K562 (cell line): Measurements from ENCODE around the gene KMT2D. TPM values are rescaled to one million over a fixed set of nuclear protein-coding genes. Genes with fewer than 3 reads are reported as not detected.

Experiments used
- ATAC-seq: fragments of 200-7000 bp; cut with Tn5 transposase; 3 replicates; pipeline ENCODE4 v1.9.1; 2020; ENCODE audit warnings: moderate library complexity
- BruUV-seq: library from RNA; stranded (reverse); fragments of 400-500 nt; replicated peaks from 2 replicates; lab custom pipeline; 2021; lab: Mats Ljungman, UMichigan
- CTCF ChIA-PET: fragments of 300-600 bp; formaldehyde crosslinking; extraction: SDS; loops from one replicate; lab custom pipeline; 2021; ENCODE audit warnings: low intra/inter-chr PET ratio; lab: Yijun Ruan, JAX
- POLR2A ChIA-PET: fragments of 300-600, 350-650 bp; sonication (Branson Sonifier 250); formaldehyde crosslinking; extraction: SDS; loops from one replicate; lab custom pipeline; 2021; ENCODE audit warnings: antibody characterized with exemption, inconsistent platforms; lab: Yijun Ruan, JAX
- DNase-seq, 4 experiments: peaks; one replicate each; pipeline versions ENCODE4 v3.0.0 to v3.0.0-alpha.2; 2011 to 2018; ENCODE audit warnings: low spot score in 3 of 4, mixed read lengths in 3 of 4; ENCODE audit errors: extremely low read depth in 1 of 4
- FAIRE-seq: peaks from 2 replicates; lab custom pipeline; 2011; peaks lifted over from hg19 to GRCh38; lab: Jason Lieb, UNC
- H2AFZ ChIP-seq: 2 replicates; pipeline ENCODE4 v1.6.0; 2011; ENCODE audit warnings: low read depth, low read length, control low read depth, inconsistent platforms
- H3K27ac ChIP-seq: fragments of 200-600 bp; 3 replicates; pipeline ENCODE4 v1.8.0; 2011; ENCODE audit warnings: low read depth, mild to moderate bottlenecking, control low read depth, inconsistent platforms, low read length, moderate library complexity, mixed read lengths; ENCODE audit errors: extremely low read depth
- H3K27me3 ChIP-seq, 2 experiments: fragments of 300-600 bp in 1 of 2; 2 replicates in 1 of 2; 3 replicates in 1 of 2; pipeline versions ENCODE4 v1.6.0 to v1.8.0; 2011; ENCODE audit warnings: inconsistent platforms in 2 of 2, low read length in 2 of 2, mild to moderate bottlenecking in 1 of 2, mixed read lengths in 1 of 2, moderate library complexity in 1 of 2; ENCODE audit not compliant: control insufficient read depth in 2 of 2, insufficient read depth in 2 of 2
- H3K36me3 ChIP-seq: fragments of 300-600 bp; 3 replicates; pipeline ENCODE4 v1.8.0; 2011; ENCODE audit warnings: mild to moderate bottlenecking, low read length, inconsistent platforms; ENCODE audit not compliant: control insufficient read depth, insufficient read depth
- H3K4me1 ChIP-seq, 2 experiments: fragments of 200-600 bp in 1 of 2; replicated peaks in 1 of 2; 2 replicates in 1 of 2; 3 replicates in 1 of 2; pipeline versions ENCODE4 v1.5.1 to v1.8.0; 2011; ENCODE audit warnings: inconsistent platforms in 2 of 2, low read length in 2 of 2, mild to moderate bottlenecking in 1 of 2, mixed read lengths in 1 of 2, moderate library complexity in 1 of 2; ENCODE audit not compliant: control insufficient read depth in 2 of 2, insufficient read depth in 2 of 2
- H3K4me2 ChIP-seq: 2 replicates; pipeline ENCODE4 v1.6.1; 2011; ENCODE audit warnings: low read length, control low read depth, inconsistent platforms, mixed read lengths; ENCODE audit not compliant: insufficient read depth
- H3K4me3 ChIP-seq: fragments of 200-600 bp; sonication (generic), shearing (Covaris generic); 2 replicates; pipeline ENCODE4 v1.5.1; 2016; ENCODE audit warnings: control low read depth, inconsistent platforms
- H3K79me2 ChIP-seq: fragments of 200-600 bp; 3 replicates; pipeline ENCODE4 v1.8.0; 2011; ENCODE audit warnings: low read length, inconsistent platforms; ENCODE audit not compliant: control insufficient read depth, insufficient read depth
- H3K9ac ChIP-seq, 2 experiments: 2 replicates each; pipeline versions ENCODE4 v1.6.0 to v1.6.1; 2011; ENCODE audit warnings: low read depth in 2 of 2, low read length in 2 of 2, control low read depth in 1 of 2, inconsistent platforms in 1 of 2, mild to moderate bottlenecking in 1 of 2, mixed read lengths in 1 of 2; ENCODE audit not compliant: insufficient read depth in 1 of 2
- H3K9me1 ChIP-seq: one replicate; pipeline ENCODE4 v1.6.0; 2011; ENCODE audit warnings: inconsistent platforms, mild to moderate bottlenecking, low read length, moderate library complexity; ENCODE audit not compliant: control insufficient read depth, insufficient read depth
- H3K9me3 ChIP-seq: replicated peaks from 2 replicates; pipeline ENCODE4 v1.5.1; 2011; ENCODE audit warnings: low read depth, low read length, inconsistent platforms; ENCODE audit not compliant: control insufficient read depth, insufficient read depth
- H4K20me1 ChIP-seq: replicated peaks from 2 replicates; pipeline ENCODE4 v1.6.1; 2011; ENCODE audit warnings: low read length, inconsistent platforms, mixed read lengths; ENCODE audit not compliant: control insufficient read depth, insufficient read depth
- CBFA2T2 ChIP-seq: fragments of 450-650 bp; conservative IDR thresholded peaks from 2 replicates; pipeline ENCODE4 v1.6.1; 2017; ENCODE audit warnings: mild to moderate bottlenecking
- CXXC5 ChIP-seq: fragments of 250-450 bp; sonication (Bioruptor Pico); IDR thresholded peaks from 2 replicates; pipeline ENCODE4 v1.8.0; 2022; ENCODE audit warnings: inconsistent platforms, mild to moderate bottlenecking, moderate library complexity
- RCOR1 ChIP-seq, 2 experiments: IDR thresholded peaks; 2 replicates each; pipeline ENCODE4 v1.6.1; 2012; ENCODE audit warnings: low read depth in 2 of 2, low read length in 2 of 2, borderline replicate concordance in 1 of 2, improper control_type of control experiment in 1 of 2
- SAFB2 ChIP-seq: fragments of 200-400 bp; formaldehyde crosslinking; IDR thresholded peaks from 2 replicates; pipeline ENCODE4 v1.6.1; 2018; ENCODE audit warnings: borderline replicate concordance, low read length, low read depth, moderate library complexity; ENCODE audit not compliant: severe bottlenecking
- SMARCC2 ChIP-seq: fragments of 450-650 bp; IDR thresholded peaks from 2 replicates; pipeline ENCODE4 v1.6.1; 2017; ENCODE audit warnings: antibody characterized with exemption, moderate library complexity, mild to moderate bottlenecking, low read depth
- ZC3H4 ChIP-seq: sonication (generic); formaldehyde crosslinking; IDR thresholded peaks from 2 replicates; pipeline ENCODE4 v1.9.0; 2021; ENCODE audit warnings: missing genetic modification reagents, borderline replicate concordance
- WGBS: fragments of 100-300 bp; shearing (Covaris generic); methylation state at CpG from one replicate; pipeline ENCODE4 v1.1.6; 2016; ENCODE audit warnings: low coverage, mixed read lengths; ENCODE audit not compliant: insufficient coverage; ENCODE audit errors: missing lambda C conversion rate; 5-methylcytosine and 5-hydroxymethylcytosine counted together
- in situ Hi-C: fragments of 300-500 bp; cut with MboI; formaldehyde crosslinking; loops from 4 replicates; pipeline ENCODE4 v1.15.0; 2018; ENCODE audit warnings: inconsistent platforms, mixed read lengths
- intact Hi-C: fragments of 100-400 bp; cut with micrococcal nuclease; formaldehyde crosslinking; loops from 2 replicates; pipeline ENCODE4 v1.14.2; 2022
- polyA plus RNA-seq, 8 experiments: library from polyadenylated mRNA; depleted of rRNA in 4 of 8; stranded (reverse) in 5 of 8; unstranded in 3 of 8; fragments of >200 nt; fragmentation: Nextera tagmentation in 2 of 8; fragmentation: Illumina TruSeq in 1 of 8; extraction: Ambion mirVana in 2 of 8; extraction: Trizol in 1 of 8; gene quantifications; 2 replicates each; pipeline versions ENCODE4 v1.2.1 to v1.2.3, GENCODE V29; 2011 to 2014; ENCODE audit warnings: inconsistent platforms in 1 of 8, missing spikeins in 1 of 8
- total RNA-seq, 7 experiments: library from RNA; depleted of rRNA in 6 of 7; stranded (reverse); fragments of >200 nt in 6 of 7; fragmentation: Illumina TruSeq in 2 of 7; extraction: Trizol in 2 of 7; gene quantifications; 2 replicates each; pipeline versions ENCODE4 v1.2.1 to v1.2.3, GENCODE V29; 2011 to 2021; ENCODE audit warnings: low replicate concordance in 1 of 7
- TF ChIP-seq, protein P1 (sequence below): fragments of 450-650 bp; IDR thresholded peaks from 2 replicates; pipeline ENCODE4 v1.6.1; 2016; ENCODE audit warnings: antibody characterized with exemption
- TF ChIP-seq, protein P2 (sequence below): fragments of 200-800 bp; sonication (Bioruptor generic); IDR thresholded peaks from 2 replicates; pipeline ENCODE4 v1.6.1; 2017; ENCODE audit warnings: missing genetic modification characterization, missing compliant biosample characterization
- TF ChIP-seq, protein P3 (sequence below), 2 experiments: fragments of 250-450 bp in 1 of 2; fragments of 450-650 bp in 1 of 2; sonication (Bioruptor Pico) in 1 of 2; IDR thresholded peaks; 2 replicates each; pipeline versions ENCODE4 v1.6.1 to v1.8.0; 2016 to 2021; ENCODE audit warnings: mild to moderate bottlenecking in 2 of 2, moderate library complexity in 2 of 2, missing compliant biosample characterization in 1 of 2, missing genetic modification characterization in 1 of 2

The KMT2D gene
- total and polyA plus RNA-seq, 9 of the 15 experiments (the other 6 are each of a cell fraction or from before 2014, with no cell fraction given) = 0.22 to 93.7 (median 13.7) TPM

DNA sequence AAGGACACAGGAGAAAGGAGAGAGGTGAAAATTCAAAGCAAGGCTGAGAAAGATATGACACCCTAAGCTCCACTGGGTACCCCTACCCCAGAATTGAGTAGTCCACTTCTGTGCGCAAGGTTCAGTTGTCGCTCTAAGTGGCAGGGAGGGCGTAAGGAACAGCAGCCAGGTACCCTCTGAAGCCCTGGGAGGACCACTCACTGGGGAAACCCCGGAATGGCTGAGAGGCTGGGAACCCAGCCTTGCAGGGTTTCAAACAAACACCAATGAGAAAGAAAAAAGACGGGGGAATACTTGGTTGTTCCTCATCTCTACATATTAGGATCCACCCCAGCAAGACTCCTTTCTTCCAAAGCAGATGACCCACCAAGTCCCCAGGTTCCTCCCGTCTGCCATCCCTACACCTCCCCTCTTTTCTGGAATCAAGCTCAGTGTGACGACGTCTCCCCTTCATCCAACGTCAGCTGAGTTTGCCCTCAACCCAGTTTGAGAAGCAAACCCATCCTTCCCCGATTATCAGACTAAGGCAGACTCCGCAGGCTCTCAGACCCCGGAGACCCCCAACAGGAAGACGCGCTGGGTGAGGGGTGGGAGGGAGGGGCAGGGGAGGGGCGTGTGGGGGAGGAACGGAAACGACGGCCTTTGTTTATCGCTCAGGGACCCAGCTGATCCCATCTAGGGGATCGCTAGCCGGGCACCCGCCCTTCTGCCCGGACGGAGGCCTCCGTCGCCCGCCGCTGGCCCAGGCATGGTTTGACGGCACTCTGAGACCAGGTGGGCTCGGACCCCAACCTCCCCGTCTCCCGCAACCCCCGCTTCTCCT, 49.3 kb upstream of the KMT2D start (continued):
- TF ChIP-seq, protein P1, sequence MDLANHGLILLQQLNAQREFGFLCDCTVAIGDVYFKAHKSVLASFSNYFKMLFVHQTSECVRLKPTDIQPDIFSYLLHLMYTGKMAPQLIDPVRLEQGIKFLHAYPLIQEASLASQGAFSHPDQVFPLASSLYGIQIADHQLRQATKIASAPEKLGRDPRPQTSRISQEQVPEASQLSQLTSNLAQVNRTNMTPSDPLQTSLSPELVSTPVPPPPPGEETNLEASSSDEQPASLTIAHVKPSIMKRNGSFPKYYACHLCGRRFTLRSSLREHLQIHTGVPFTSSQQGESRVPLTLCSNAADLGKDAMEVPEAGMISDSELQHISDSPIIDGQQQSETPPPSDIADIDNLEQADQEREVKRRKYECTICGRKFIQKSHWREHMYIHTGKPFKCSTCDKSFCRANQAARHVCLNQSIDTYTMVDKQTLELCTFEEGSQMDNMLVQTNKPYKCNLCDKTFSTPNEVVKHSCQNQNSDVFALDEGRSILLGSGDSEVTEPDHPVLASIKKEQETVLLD = 0 out of 2 replicates have a peak, but pooled peaks have one; percentile 2
- TF ChIP-seq, protein P2, sequence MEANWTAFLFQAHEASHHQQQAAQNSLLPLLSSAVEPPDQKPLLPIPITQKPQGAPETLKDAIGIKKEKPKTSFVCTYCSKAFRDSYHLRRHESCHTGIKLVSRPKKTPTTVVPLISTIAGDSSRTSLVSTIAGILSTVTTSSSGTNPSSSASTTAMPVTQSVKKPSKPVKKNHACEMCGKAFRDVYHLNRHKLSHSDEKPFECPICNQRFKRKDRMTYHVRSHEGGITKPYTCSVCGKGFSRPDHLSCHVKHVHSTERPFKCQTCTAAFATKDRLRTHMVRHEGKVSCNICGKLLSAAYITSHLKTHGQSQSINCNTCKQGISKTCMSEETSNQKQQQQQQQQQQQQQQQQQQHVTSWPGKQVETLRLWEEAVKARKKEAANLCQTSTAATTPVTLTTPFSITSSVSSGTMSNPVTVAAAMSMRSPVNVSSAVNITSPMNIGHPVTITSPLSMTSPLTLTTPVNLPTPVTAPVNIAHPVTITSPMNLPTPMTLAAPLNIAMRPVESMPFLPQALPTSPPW (CRISPR knock-in tag) = peak; percentile 37; the same call in 1 of the 2 replicates

DNA sequence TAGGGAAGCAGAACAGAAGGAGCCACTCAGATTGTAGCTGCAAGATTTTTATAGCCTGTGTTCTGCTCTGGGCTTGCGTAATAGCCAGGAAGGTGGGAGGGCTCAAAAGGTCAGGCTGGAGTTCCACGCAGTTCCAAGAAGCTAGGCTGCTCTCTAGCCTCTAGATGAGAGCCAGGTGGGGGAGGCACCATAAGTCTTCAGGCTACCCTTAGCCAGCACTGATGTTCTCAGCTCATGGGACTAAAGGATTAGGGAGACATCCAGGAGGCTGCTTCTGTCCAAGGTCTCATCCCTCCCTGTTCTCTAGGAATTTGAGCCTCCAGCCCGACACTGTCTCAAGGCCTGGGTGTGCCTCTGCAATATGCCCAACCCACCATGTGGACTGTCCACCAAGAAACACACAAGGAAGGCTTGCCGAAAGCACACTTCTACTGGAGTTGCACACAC, 48.4 kb upstream of the KMT2D start:
- ATAC-seq (peak; percentile 59), FAIRE-seq (peak; percentile 98), DNase-seq (peak in 2 of 4 experiments; percentile 63 to 84)
- Histone ChIP-seq H3K36me3 (peaks cover 37% of the 10 kb centered on the region; the same call in 2 of the 3 replicates), H3K9me3 (peaks cover 4% of the 10 kb centered on the region), H3K4me2 (peak overlapping the region; percentile 82), H4K20me1 (no peaks in the 10 kb centered on the region; the same call in 1 of the 2 replicates), H2AFZ (peak overlapping the region; percentile 25; the same call in 1 of the 2 replicates), H3K4me3 (peak overlapping the region; percentile 81), H3K4me1 (peaks cover 15 to 26% of the 10 kb centered on the region in 2 experiments; a peak in 4 of 5 replicates), H3K27ac (peak overlapping the region; percentile 84), H3K27me3 (no peaks in the 10 kb centered on the region), H3K9me1 (peaks cover 4% of the 10 kb centered on the region), H3K9ac (peak overlapping the region; percentile 82 to 94; a peak in 3 of 4 replicates), H3K79me2 (peaks cover 40% of the 10 kb centered on the region)
- intact Hi-C loops = no loop called here
- CTCF ChIA-PET = no interaction called here
- 0% methylated on average over 4 of the region's 4 CpGs for WGBS
- in situ Hi-C loops = no loop called here
- BruUV-seq = no TSS peak
- POLR2A ChIA-PET = interaction anchor here (0.6 to 10.9 kb wide), 10 partner anchors 9 to 158 kb away, joined by 3 to 112 read pairs (median 14); partner anchors contain the start of genes DHH, RHEBL1 and TUBA1B
- TF ChIP-seq ZC3H4 (CRISPR knock-in tag) (no peak), RCOR1 (IDR thresholded peaks at IDR 0.05; ENCODE audit: borderline replicate concordance in 1 of 2, low read depth in 2 of 2, low read length in 2 of 2) (peak in 1 of 2 experiments; percentile 54; a peak in 1 of 4 replicates), CXXC5 (peak; percentile 66), SAFB2 (no peak), SMARCC2 (no peak), CBFA2T2 (0 out of 2 replicates have a peak, but pooled peaks have one; percentile 5)
- TF ChIP-seq, protein P3, sequence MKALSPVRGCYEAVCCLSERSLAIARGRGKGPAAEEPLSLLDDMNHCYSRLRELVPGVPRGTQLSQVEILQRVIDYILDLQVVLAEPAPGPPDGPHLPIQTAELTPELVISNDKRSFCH (CRISPR knock-in tag; IDR thresholded peaks at IDR 0.05) = no peak
- TF ChIP-seq, protein P3 (tag; IDR thresholded peaks at IDR 0.05) = peak; percentile 73
